DND-41 (cell line): ENCODE results near the gene NR3C1.

ENCODE experiments used
- EZH2 ChIP-seq: IDR thresholded peaks from 3 replicates; pipeline ENCODE4 v1.6.1; 2012; ENCODE audit warnings: borderline replicate concordance, low read depth, mild to moderate bottlenecking, moderate library complexity, low read length, inconsistent platforms; ENCODE audit not compliant: severe bottlenecking
- TF ChIP-seq, protein P1 (sequence below): IDR thresholded peaks from 2 replicates; pipeline ENCODE4 v1.5.1; 2012; ENCODE audit warnings: borderline replicate concordance, low read length, moderate library complexity, mild to moderate bottlenecking; ENCODE audit not compliant: poor library complexity, severe bottlenecking; ENCODE audit errors: extremely low read depth

GRCh38 chr5:143228597-143229293, 174.7 kb downstream of the NR3C1 start:
- TF ChIP-seq, protein P1, sequence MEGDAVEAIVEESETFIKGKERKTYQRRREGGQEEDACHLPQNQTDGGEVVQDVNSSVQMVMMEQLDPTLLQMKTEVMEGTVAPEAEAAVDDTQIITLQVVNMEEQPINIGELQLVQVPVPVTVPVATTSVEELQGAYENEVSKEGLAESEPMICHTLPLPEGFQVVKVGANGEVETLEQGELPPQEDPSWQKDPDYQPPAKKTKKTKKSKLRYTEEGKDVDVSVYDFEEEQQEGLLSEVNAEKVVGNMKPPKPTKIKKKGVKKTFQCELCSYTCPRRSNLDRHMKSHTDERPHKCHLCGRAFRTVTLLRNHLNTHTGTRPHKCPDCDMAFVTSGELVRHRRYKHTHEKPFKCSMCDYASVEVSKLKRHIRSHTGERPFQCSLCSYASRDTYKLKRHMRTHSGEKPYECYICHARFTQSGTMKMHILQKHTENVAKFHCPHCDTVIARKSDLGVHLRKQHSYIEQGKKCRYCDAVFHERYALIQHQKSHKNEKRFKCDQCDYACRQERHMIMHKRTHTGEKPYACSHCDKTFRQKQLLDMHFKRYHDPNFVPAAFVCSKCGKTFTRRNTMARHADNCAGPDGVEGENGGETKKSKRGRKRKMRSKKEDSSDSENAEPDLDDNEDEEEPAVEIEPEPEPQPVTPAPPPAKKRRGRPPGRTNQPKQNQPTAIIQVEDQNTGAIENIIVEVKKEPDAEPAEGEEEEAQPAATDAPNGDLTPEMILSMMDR, result no peak
- TF ChIP-seq EZH2, result no peak
